Mesothelial cell of epicardium (in vitro differentiated cells): Measurements from ENCODE around the gene ITGAE. TPM values are rescaled to one million over a fixed set of nuclear protein-coding genes. Genes with fewer than 3 reads are reported as not detected.
A peak's percentile ranks its signal among the peaks of the same experiment; 100 is the strongest.

Source experiments
- DNase-seq, 2 experiments: peaks; one replicate each; pipeline ENCODE4 v3.0.0; 2021; ENCODE audit warnings: low spot score in 2 of 2; ENCODE audit not compliant: unreplicated experiment in 2 of 2
- H3K27ac Mint-ChIP-seq: 2 replicates; pipeline ENCODE4 v1.8.0; 2021; ENCODE audit warnings: mixed read lengths
- H3K27me3 Mint-ChIP-seq: 2 replicates; pipeline ENCODE4 v1.8.0; 2021; ENCODE audit warnings: low read depth, mixed read lengths
- H3K36me3 Mint-ChIP-seq: 2 replicates; pipeline ENCODE4 v1.8.0; 2021; ENCODE audit warnings: mixed read lengths
- H3K4me1 Mint-ChIP-seq: 2 replicates; pipeline ENCODE4 v1.8.0; 2021; ENCODE audit warnings: mixed read lengths
- H3K4me3 Mint-ChIP-seq: 2 replicates; pipeline ENCODE4 v1.8.0; 2021; ENCODE audit warnings: mild to moderate bottlenecking, moderate library complexity, mixed read lengths
- H3K9me3 Mint-ChIP-seq: 2 replicates; pipeline ENCODE4 v1.8.0; 2021; ENCODE audit warnings: mixed read lengths
- total RNA-seq: library from RNA; stranded (reverse); gene quantifications from 3 replicates; pipeline ENCODE4 v1.2.1, GENCODE V29; 2021
- TF ChIP-seq, protein P1 (sequence below): fragments of 200-600 bp; sonication (generic); IDR thresholded peaks from one replicate; pipeline ENCODE4 v1.5.0; 2021; ENCODE audit warnings: antibody characterized with exemption; ENCODE audit not compliant: unreplicated experiment

ITGAE gene
- total RNA-seq, 1 donor from 2014 or later = 20.4 TPM

DNA sequence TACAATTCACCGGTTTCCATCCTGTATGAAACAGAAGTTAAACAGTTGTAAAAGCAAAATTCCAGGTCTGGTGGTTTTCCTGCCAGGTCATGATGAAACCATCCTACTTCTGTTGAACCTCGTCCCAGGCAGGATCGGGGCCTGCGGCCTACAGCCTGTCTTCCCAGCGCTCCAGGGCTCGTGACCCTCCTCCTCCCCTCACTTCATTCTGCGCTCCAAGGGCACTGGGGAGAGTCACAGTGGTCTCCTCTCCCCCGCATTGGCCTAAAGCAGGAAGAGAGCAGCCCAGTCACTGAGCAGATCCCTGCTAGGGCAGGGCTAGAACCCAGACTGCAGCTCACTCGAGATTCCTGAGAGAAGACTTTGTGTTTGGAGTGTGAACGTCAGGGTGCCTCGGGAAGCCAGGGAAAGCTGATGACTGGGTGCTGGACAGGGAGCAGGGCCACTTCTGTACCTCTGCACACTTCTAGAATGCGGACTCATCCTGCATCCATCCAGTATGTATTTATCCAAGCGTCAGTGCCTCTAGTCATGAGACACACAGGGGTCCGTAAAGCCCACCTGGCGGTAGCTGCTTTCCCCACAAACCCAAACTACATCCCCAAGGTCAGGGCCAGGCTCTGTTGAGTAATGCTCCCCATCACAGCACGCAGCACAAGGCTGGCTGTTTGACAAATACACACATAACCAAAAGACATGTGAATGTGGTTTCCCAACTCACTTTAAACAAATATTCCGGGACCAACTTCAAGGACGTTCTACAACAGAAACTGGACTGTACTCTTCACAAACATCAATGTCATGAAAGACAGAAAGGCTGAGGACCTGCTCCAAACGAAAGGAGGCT lies 1.7 kb upstream of the ITGAE start:
- H3K4me3 Mint-ChIP-seq = no peak overlapping the region
- TF ChIP-seq, protein P1, sequence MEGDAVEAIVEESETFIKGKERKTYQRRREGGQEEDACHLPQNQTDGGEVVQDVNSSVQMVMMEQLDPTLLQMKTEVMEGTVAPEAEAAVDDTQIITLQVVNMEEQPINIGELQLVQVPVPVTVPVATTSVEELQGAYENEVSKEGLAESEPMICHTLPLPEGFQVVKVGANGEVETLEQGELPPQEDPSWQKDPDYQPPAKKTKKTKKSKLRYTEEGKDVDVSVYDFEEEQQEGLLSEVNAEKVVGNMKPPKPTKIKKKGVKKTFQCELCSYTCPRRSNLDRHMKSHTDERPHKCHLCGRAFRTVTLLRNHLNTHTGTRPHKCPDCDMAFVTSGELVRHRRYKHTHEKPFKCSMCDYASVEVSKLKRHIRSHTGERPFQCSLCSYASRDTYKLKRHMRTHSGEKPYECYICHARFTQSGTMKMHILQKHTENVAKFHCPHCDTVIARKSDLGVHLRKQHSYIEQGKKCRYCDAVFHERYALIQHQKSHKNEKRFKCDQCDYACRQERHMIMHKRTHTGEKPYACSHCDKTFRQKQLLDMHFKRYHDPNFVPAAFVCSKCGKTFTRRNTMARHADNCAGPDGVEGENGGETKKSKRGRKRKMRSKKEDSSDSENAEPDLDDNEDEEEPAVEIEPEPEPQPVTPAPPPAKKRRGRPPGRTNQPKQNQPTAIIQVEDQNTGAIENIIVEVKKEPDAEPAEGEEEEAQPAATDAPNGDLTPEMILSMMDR = no peak
- peaks cover 14% of the 10 kb centered on the region for H3K36me3 Mint-ChIP-seq
- no peaks in the 10 kb centered on the region for H3K27me3 Mint-ChIP-seq
- H3K9me3 Mint-ChIP-seq = no peaks in the 10 kb centered on the region
- DNase-seq = no peak
- H3K27ac Mint-ChIP-seq = peak overlapping the region; percentile 56
- H3K4me1 Mint-ChIP-seq = no peaks in the 10 kb centered on the region

DNA sequence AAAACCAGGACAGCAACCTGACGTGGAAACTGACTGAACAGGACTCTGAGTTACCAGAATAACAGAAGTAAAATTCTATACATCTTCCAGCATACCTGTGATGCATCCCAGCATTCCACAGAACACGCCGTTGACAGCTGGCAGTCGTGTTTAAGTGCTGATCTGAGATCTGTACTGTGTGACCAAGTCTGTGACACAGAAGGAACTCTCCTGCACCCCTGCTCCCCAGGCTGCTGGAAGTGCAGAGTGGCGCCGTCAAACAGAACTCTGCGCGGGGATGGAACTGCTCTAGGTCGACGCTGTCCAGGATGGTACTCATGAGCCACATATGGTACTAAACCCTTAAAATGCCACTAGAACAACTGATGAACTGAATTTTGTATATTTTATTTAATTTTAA lies 804 bp upstream of the ITGAE start:
- no peaks in the 10 kb centered on the region for H3K27me3 Mint-ChIP-seq
- no peaks in the 10 kb centered on the region for H3K9me3 Mint-ChIP-seq
- TF ChIP-seq, protein P1 = no peak
- H3K36me3 Mint-ChIP-seq = peaks cover 8% of the 10 kb centered on the region
- no peak overlapping the region for H3K27ac Mint-ChIP-seq
- H3K4me1 Mint-ChIP-seq = no peaks in the 10 kb centered on the region
- no peak overlapping the region for H3K4me3 Mint-ChIP-seq
- no peak for DNase-seq

DNA sequence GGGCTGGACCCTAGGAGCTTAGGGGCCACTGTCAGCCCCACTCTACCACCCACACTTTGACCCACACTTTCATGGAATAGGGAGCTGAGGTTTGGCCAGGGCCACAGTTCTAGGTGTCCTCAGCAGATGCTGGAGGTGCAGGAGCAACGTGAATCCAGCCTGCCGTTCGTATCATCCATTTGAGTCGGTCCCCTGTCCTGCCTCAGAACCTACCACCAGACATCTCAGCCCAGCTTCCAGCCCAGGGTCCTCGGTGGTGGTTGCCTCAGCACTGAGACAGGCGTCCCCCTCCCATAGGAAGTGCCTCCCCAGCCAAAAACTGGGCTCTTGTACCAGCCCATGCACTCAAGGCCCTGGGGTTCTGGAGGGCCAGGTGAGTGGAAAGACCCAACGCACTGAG lies 359 bp upstream of the ITGAE start:
- Mint-ChIP-seq H3K4me3 (no peak overlapping the region), H3K4me1 (no peaks in the 10 kb centered on the region), H3K27ac (no peak overlapping the region), H3K36me3 (peaks cover 7% of the 10 kb centered on the region), H3K27me3 (no peaks in the 10 kb centered on the region), H3K9me3 (no peaks in the 10 kb centered on the region)
- no peak for DNase-seq
- TF ChIP-seq, protein P1 = no peak

DNA sequence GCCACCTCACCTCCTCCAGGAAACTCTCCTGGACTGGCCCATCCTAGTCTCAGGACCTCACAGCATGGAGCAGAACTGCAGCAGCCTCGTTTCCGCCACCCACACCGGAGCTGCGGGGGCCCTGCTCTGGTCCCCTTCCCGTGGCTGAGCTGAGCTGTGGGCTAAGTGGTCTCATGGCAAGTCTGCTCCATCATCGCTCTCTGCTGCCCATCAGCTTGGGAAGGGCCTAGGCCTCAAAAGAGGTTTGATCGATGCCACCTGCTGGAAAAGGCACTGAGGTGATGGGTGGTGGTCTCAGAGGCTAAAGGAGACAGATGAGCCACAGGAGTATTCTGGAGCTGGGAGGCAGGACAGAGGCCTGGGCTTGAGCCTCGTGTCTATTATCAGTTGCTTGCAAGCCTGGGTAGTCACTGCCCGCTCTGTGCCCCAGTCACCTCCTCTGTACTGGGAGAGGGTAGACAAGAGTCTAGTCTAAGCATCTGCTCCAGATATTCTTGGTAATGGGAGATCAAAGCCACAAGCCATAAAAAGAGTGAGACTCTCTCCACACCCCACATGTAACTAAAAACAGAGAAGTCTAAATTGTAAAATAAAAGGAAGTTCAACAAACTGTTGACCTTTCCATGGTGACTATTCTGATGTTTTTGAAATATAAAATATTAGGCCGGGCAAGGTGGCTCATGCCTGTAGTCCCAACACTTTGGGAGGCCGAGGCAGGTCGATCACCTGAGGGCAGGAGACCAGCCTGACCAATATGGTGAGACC lies 1.6 kb downstream of the ITGAE start:
- H3K27ac Mint-ChIP-seq = no peak overlapping the region
- DNase-seq = no peak
- TF ChIP-seq, protein P1 = no peak
- no peaks in the 10 kb centered on the region for H3K36me3 Mint-ChIP-seq
- H3K4me3 Mint-ChIP-seq = no peak overlapping the region
- no peaks in the 10 kb centered on the region for H3K9me3 Mint-ChIP-seq
- H3K27me3 Mint-ChIP-seq = no peaks in the 10 kb centered on the region
- H3K4me1 Mint-ChIP-seq = no peaks in the 10 kb centered on the region

DNA sequence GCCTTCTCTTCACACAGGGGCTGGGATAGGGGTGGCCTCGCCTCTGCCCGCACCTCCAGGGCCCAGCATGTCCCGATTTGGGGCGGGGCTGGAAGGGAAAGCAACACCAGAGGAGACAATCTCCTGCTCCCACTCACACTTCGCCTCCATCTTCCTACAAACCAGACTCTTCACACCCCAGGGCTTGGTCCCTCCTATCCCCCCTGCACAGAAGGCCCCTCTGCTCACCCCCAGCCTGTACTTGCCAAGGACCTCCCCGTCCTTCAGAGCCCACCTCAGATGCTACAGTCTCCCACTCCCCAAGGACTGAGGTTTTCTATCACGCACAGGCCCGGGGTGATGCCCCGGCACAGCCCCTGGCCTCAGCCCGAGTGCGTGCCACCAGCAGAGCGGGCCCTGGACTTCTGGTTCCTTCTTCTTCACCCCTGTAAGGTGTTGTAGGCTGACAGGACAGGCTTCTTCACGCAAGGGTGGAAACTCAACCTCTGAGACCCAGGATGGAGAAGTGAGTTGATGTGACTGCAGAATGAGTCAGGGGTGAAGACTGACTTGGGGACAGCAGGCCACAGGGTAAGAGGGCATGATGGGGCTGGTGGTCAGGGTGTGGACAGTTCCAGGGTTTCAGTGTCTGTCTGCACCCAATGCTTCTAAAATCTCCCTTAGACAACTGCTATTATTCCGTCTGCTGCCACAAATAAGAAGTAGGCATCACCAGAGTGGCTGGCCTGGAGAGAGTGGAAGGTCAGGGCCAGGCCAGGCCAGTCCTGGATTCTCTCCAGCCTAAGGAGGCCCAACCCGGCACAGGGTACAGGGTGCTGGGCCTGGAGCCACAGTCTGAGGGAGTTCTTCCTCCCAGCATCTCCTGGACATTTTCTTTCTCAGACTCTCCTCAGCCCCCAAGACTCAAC lies 2.5 kb downstream of the ITGAE start:
- H3K36me3 Mint-ChIP-seq = no peaks in the 10 kb centered on the region
- no peak overlapping the region for H3K27ac Mint-ChIP-seq
- H3K4me1 Mint-ChIP-seq = no peaks in the 10 kb centered on the region
- no peak for DNase-seq
- TF ChIP-seq, protein P1 = no peak
- no peak overlapping the region for H3K4me3 Mint-ChIP-seq
- H3K9me3 Mint-ChIP-seq = no peaks in the 10 kb centered on the region
- no peaks in the 10 kb centered on the region for H3K27me3 Mint-ChIP-seq
